ENCODE measurements around the gene CPEB4. TPM values are rescaled to one million over a fixed set of nuclear protein-coding genes. Genes with fewer than 3 reads are reported as not detected.
A peak's percentile ranks its signal among the peaks of the same experiment; 100 is the strongest.

The CPEB4 gene
- total and polyA plus RNA-seq, 2 experiments from 2014 or later = 5.9 to 10.2 TPM

GRCh38 chr5:173944511-173944910 lies 56.4 kb downstream of the CPEB4 start:
- H4K20me1 ChIP-seq (replicated peaks; ENCODE audit: insufficient read depth) = no peaks in the 10 kb centered on the region
- Mint-ChIP-seq H3K27me3 (ENCODE audit: insufficient read depth, low read depth, poor library complexity) (no peaks in the 10 kb centered on the region), H3K36me3 (ENCODE audit: low read depth) (peaks cover 2% of the 10 kb centered on the region; the same call in 2 of the 3 replicates), H3K9me3 (no peaks in the 10 kb centered on the region), H3K4me1 (peaks cover 50% of the 10 kb centered on the region), H3K27ac (peak overlapping the region; percentile 71; the same call in 1 of the 2 replicates), H3K4me3 (no peak overlapping the region)
- no peak overlapping the region for H3K4me3 ChIP-seq
- no peak overlapping the region for H2AFZ ChIP-seq
- H3K79me2 ChIP-seq (replicated peaks; ENCODE audit: insufficient read depth) = no peaks in the 10 kb centered on the region; the same call in 1 of the 2 replicates
- TF ChIP-seq, protein P1, sequence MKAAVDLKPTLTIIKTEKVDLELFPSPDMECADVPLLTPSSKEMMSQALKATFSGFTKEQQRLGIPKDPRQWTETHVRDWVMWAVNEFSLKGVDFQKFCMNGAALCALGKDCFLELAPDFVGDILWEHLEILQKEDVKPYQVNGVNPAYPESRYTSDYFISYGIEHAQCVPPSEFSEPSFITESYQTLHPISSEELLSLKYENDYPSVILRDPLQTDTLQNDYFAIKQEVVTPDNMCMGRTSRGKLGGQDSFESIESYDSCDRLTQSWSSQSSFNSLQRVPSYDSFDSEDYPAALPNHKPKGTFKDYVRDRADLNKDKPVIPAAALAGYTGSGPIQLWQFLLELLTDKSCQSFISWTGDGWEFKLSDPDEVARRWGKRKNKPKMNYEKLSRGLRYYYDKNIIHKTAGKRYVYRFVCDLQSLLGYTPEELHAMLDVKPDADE (IDR thresholded peaks at IDR 0.05) = no peak
- TF ChIP-seq, protein P2, sequence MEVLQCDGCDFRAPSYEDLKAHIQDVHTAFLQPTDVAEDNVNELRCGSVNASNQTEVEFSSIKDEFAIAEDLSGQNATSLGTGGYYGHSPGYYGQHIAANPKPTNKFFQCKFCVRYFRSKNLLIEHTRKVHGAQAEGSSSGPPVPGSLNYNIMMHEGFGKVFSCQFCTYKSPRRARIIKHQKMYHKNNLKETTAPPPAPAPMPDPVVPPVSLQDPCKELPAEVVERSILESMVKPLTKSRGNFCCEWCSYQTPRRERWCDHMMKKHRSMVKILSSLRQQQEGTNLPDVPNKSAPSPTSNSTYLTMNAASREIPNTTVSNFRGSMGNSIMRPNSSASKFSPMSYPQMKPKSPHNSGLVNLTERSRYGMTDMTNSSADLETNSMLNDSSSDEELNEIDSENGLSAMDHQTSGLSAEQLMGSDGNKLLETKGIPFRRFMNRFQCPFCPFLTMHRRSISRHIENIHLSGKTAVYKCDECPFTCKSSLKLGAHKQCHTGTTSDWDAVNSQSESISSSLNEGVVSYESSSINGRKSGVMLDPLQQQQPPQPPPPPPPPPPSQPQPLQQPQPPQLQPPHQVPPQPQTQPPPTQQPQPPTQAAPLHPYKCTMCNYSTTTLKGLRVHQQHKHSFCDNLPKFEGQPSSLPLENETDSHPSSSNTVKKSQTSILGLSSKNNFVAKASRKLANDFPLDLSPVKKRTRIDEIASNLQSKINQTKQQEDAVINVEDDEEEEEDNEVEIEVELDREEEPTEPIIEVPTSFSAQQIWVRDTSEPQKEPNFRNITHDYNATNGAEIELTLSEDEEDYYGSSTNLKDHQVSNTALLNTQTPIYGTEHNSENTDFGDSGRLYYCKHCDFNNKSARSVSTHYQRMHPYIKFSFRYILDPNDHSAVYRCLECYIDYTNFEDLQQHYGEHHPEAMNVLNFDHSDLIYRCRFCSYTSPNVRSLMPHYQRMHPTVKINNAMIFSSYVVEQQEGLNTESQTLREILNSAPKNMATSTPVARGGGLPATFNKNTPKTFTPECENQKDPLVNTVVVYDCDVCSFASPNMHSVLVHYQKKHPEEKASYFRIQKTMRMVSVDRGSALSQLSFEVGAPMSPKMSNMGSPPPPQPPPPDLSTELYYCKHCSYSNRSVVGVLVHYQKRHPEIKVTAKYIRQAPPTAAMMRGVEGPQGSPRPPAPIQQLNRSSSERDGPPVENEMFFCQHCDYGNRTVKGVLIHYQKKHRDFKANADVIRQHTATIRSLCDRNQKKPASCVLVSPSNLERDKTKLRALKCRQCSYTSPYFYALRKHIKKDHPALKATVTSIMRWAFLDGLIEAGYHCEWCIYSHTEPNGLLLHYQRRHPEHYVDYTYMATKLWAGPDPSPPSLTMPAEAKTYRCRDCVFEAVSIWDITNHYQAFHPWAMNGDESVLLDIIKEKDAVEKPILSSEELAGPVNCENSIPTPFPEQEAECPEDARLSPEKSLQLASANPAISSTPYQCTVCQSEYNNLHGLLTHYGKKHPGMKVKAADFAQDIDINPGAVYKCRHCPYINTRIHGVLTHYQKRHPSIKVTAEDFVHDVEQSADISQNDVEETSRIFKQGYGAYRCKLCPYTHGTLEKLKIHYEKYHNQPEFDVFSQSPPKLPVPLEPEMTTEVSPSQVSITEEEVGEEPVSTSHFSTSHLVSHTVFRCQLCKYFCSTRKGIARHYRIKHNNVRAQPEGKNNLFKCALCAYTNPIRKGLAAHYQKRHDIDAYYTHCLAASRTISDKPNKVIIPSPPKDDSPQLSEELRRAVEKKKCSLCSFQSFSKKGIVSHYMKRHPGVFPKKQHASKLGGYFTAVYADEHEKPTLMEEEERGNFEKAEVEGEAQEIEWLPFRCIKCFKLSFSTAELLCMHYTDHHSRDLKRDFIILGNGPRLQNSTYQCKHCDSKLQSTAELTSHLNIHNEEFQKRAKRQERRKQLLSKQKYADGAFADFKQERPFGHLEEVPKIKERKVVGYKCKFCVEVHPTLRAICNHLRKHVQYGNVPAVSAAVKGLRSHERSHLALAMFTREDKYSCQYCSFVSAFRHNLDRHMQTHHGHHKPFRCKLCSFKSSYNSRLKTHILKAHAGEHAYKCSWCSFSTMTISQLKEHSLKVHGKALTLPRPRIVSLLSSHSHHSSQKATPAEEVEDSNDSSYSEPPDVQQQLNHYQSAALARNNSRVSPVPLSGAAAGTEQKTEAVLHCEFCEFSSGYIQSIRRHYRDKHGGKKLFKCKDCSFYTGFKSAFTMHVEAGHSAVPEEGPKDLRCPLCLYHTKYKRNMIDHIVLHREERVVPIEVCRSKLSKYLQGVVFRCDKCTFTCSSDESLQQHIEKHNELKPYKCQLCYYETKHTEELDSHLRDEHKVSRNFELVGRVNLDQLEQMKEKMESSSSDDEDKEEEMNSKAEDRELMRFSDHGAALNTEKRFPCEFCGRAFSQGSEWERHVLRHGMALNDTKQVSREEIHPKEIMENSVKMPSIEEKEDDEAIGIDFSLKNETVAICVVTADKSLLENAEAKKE (CRISPR knock-in tag; IDR thresholded peaks at IDR 0.05) = no peak
- TF ChIP-seq ZNF331 (CRISPR knock-in tag; IDR thresholded peaks at IDR 0.05; ENCODE audit: low read depth) (no peak), ZNF114 (CRISPR knock-in tag; IDR thresholded peaks at IDR 0.05) (no peak), EZH2phosphoT487 (IDR thresholded peaks at IDR 0.05; ENCODE audit: unreplicated experiment) (no peak), EZH2 (IDR thresholded peaks at IDR 0.05; ENCODE audit: low read depth, unreplicated experiment) (no peak), JUNB (IDR thresholded peaks at IDR 0.05; ENCODE audit: unreplicated experiment) (no peak), STAT1 (IDR thresholded peaks at IDR 0.05; ENCODE audit: unreplicated experiment) (no peak), NANOG (IDR thresholded peaks at IDR 0.05; ENCODE audit: borderline replicate concordance) (no peak), CREB1 (CRISPR knock-in tag; IDR thresholded peaks at IDR 0.05; ENCODE audit: low read depth) (no peak), POLR2AphosphoS5 (IDR thresholded peaks at IDR 0.05; ENCODE audit: low read depth) (no peak), CTCF (conservative IDR thresholded peaks at IDR 0.05; ENCODE audit: low read depth in 2 of 2) (no peak)
- TF ChIP-seq, protein P3, sequence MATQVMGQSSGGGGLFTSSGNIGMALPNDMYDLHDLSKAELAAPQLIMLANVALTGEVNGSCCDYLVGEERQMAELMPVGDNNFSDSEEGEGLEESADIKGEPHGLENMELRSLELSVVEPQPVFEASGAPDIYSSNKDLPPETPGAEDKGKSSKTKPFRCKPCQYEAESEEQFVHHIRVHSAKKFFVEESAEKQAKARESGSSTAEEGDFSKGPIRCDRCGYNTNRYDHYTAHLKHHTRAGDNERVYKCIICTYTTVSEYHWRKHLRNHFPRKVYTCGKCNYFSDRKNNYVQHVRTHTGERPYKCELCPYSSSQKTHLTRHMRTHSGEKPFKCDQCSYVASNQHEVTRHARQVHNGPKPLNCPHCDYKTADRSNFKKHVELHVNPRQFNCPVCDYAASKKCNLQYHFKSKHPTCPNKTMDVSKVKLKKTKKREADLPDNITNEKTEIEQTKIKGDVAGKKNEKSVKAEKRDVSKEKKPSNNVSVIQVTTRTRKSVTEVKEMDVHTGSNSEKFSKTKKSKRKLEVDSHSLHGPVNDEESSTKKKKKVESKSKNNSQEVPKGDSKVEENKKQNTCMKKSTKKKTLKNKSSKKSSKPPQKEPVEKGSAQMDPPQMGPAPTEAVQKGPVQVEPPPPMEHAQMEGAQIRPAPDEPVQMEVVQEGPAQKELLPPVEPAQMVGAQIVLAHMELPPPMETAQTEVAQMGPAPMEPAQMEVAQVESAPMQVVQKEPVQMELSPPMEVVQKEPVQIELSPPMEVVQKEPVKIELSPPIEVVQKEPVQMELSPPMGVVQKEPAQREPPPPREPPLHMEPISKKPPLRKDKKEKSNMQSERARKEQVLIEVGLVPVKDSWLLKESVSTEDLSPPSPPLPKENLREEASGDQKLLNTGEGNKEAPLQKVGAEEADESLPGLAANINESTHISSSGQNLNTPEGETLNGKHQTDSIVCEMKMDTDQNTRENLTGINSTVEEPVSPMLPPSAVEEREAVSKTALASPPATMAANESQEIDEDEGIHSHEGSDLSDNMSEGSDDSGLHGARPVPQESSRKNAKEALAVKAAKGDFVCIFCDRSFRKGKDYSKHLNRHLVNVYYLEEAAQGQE (IDR thresholded peaks at IDR 0.05; ENCODE audit: unreplicated experiment) = no peak
- ATAC-seq (no peak), DNase-seq (ENCODE audit: low spot score) (no peak)
- H3F3A ChIP-seq (replicated peaks; ENCODE audit: low read depth) = no peaks in the 10 kb centered on the region
- no peak overlapping the region for H3K4me2 ChIP-seq
- no peak overlapping the region for H3K27ac ChIP-seq (ENCODE audit: low read depth)
- H3K27me3 ChIP-seq (ENCODE audit: insufficient read depth) = no peaks in the 10 kb centered on the region
- no peaks in the 10 kb centered on the region for H3K9me2 ChIP-seq (ENCODE audit: insufficient read depth)
- H3K36me3 ChIP-seq (ENCODE audit: insufficient read depth) = no peaks in the 10 kb centered on the region
- H3K4me1 ChIP-seq (ENCODE audit: insufficient read depth) = peaks cover 50% of the 10 kb centered on the region
